K562 (cell line): Measurements from ENCODE around the gene RAB3GAP1.

Experiments
- EP300 ChIP-seq: IDR thresholded peaks from 2 replicates; pipeline ENCODE4 v1.6.1; 2012; ENCODE audit warnings: low read length, improper control_type of control experiment
- ETV6 ChIP-seq, 3 experiments: fragments of 150-350 bp in 1 of 3; sonication (generic) in 1 of 3; formaldehyde crosslinking in 1 of 3; IDR thresholded peaks; 2 replicates each; pipeline versions ENCODE4 v1.6.1 to v1.8.0; 2014 to 2022; ENCODE audit warnings: borderline replicate concordance in 2 of 3, low read depth in 2 of 3, antibody characterized with exemption in 1 of 3, low read length in 1 of 3, mild to moderate bottlenecking in 1 of 3, missing genetic modification reagents in 1 of 3
- KDM1A ChIP-seq, 2 experiments: fragments of 450-650 bp; IDR thresholded peaks; 2 replicates each; pipeline ENCODE4 v1.6.1; 2016; ENCODE audit warnings: mild to moderate bottlenecking in 2 of 2
- PBX2 ChIP-seq, 2 experiments: IDR thresholded peaks in 1 of 2; conservative IDR thresholded peaks in 1 of 2; 2 replicates each; pipeline ENCODE4 v1.6.1; 2016; ENCODE audit warnings: low read depth in 2 of 2, mild to moderate bottlenecking in 1 of 2, missing compliant biosample characterization in 1 of 2, missing genetic modification characterization in 1 of 2, moderate library complexity in 1 of 2
- POLR2A ChIP-seq: fragments of 450-650 bp; conservative IDR thresholded peaks from 2 replicates; pipeline ENCODE4 v1.6.1; 2016
- PTTG1 ChIP-seq: fragments of 450-650 bp; IDR thresholded peaks from 2 replicates; pipeline ENCODE4 v1.6.1; 2016; ENCODE audit warnings: low read depth, mild to moderate bottlenecking, missing genetic modification characterization, missing compliant biosample characterization
- TAF1 ChIP-seq: IDR thresholded peaks from 2 replicates; pipeline ENCODE4 v1.6.1; 2011; ENCODE audit warnings: mild to moderate bottlenecking, low read length, moderate library complexity; ENCODE audit not compliant: insufficient read depth, control insufficient read depth, severe bottlenecking; ENCODE audit errors: extremely low read depth
- TF ChIP-seq, protein P1 (sequence below): fragments of 250-450 bp; sonication (Bioruptor Pico); IDR thresholded peaks from 2 replicates; pipeline ENCODE4 v1.8.0; 2022; ENCODE audit warnings: moderate library complexity, mild to moderate bottlenecking, inconsistent platforms

DNA sequence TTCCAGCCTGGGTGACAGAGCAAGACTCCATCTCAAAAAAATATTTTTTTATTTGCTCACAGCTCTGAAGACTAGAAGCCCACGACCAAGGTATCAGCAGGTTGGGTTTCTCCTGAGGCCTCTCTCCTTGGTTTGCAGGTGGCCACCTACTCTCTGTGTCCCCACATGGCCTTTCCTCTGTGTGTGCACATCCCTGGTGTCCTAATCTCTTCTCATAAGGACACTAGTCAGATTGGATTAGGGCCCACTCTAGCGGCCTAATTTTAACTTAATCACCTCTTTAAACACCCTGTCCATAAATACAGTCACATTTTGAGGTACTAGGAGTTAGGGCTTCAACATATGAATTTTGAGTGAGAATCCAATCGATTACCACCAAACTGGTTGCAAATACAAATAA lies 2.0 kb upstream of the RAB3GAP1 start:
- TF ChIP-seq PBX2 (CRISPR knock-in tag; IDR thresholded peaks at IDR 0.05; ENCODE audit: low read depth) (no peak), PBX2 (tag; conservative IDR thresholded peaks at IDR 0.05; ENCODE audit: low read depth) (no peak), POLR2A (no peak), PTTG1 (tag) (no peak), EP300 (no peak), ETV6 (IDR thresholded peaks at IDR 0.05; ENCODE audit: borderline replicate concordance in 1 of 2, low read depth in 2 of 2, low read length in 1 of 2) (no peak), ETV6 (CRISPR knock-in tag; IDR thresholded peaks at IDR 0.05; ENCODE audit: borderline replicate concordance) (no peak), TAF1 (no peak), KDM1A (IDR thresholded peaks at IDR 0.05) (no peak)
- TF ChIP-seq, protein P1, sequence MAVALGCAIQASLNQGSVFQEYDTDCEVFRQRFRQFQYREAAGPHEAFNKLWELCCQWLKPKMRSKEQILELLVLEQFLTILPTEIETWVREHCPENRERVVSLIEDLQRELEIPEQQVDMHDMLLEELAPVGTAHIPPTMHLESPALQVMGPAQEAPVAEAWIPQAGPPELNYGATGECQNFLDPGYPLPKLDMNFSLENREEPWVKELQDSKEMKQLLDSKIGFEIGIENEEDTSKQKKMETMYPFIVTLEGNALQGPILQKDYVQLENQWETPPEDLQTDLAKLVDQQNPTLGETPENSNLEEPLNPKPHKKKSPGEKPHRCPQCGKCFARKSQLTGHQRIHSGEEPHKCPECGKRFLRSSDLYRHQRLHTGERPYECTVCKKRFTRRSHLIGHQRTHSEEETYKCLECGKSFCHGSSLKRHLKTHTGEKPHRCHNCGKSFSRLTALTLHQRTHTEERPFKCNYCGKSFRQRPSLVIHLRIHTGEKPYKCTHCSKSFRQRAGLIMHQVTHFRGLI (CRISPR knock-in tag), result no peak
